Neural crest cell (in vitro differentiated cells): ENCODE results near the gene ATM. TPM values are rescaled to one million over a fixed set of nuclear protein-coding genes. Genes with fewer than 3 reads are reported as not detected.
"Not testable (repeated sequence)": the region's sequence is repeated elsewhere in the genome, so short reads cannot be mapped to it uniquely, and the experiment has no call there.

Experiments used
- DNase-seq: peaks from one replicate; pipeline ENCODE4 v3.0.0; 2021; ENCODE audit warnings: low read depth, mixed read lengths, low spot score
- H3K27ac Mint-ChIP-seq: one replicate; pipeline ENCODE4 v1.8.0; 2021; ENCODE audit warnings: mild to moderate bottlenecking, mixed read lengths; ENCODE audit not compliant: unreplicated experiment
- H3K27me3 Mint-ChIP-seq: 2 replicates; pipeline ENCODE4 v1.8.0; 2021; ENCODE audit warnings: low read depth, mild to moderate bottlenecking, mixed read lengths
- H3K36me3 Mint-ChIP-seq: 2 replicates; pipeline ENCODE4 v1.8.0; 2021; ENCODE audit warnings: low read depth, mild to moderate bottlenecking, mixed read lengths
- H3K4me1 Mint-ChIP-seq: 2 replicates; pipeline ENCODE4 v1.8.0; 2021; ENCODE audit warnings: mixed read lengths
- H3K4me3 Mint-ChIP-seq: one replicate; pipeline ENCODE4 v1.8.0; 2021; ENCODE audit warnings: mild to moderate bottlenecking, mixed read lengths
- H3K9me3 Mint-ChIP-seq: 2 replicates; pipeline ENCODE4 v1.8.0; 2021; ENCODE audit warnings: mixed read lengths
- total RNA-seq: library from RNA; stranded (reverse); gene quantifications from 2 replicates; pipeline ENCODE4 v1.2.1, GENCODE V29; 2021
- TF ChIP-seq, protein P1 (sequence below): fragments of 200-600 bp; sonication (generic); conservative IDR thresholded peaks from 2 replicates; pipeline ENCODE4 v1.5.0; 2021; ENCODE audit warnings: antibody characterized with exemption, mild to moderate bottlenecking

ATM gene
- total RNA-seq, 1 donor from 2014 or later, result 68.5 TPM

DNA sequence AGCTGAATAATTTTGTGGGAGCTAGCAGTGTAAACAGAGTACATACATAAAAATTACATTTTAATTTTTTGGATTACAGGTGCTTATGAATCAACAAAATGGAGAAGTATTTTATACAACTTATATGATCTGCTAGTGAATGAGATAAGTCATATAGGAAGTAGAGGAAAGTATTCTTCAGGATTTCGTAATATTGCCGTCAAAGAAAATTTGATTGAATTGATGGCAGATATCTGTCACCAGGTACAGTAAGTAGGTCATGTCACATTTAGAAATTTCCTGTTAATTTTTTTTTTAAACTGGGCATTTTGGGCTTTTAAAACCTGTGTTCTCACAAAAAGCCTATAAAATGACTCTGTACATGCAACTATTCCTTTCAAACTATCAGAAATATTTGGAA lies 24.0 kb downstream of the ATM start:
- Mint-ChIP-seq H3K4me1 (no peaks in the 10 kb centered on the region), H3K4me3 (no peak overlapping the region), H3K9me3 (no peaks in the 10 kb centered on the region), H3K27ac (no peak overlapping the region), H3K27me3 (no peaks in the 10 kb centered on the region), H3K36me3 (peaks cover 8% of the 10 kb centered on the region)
- no peak for DNase-seq
- TF ChIP-seq, protein P1, sequence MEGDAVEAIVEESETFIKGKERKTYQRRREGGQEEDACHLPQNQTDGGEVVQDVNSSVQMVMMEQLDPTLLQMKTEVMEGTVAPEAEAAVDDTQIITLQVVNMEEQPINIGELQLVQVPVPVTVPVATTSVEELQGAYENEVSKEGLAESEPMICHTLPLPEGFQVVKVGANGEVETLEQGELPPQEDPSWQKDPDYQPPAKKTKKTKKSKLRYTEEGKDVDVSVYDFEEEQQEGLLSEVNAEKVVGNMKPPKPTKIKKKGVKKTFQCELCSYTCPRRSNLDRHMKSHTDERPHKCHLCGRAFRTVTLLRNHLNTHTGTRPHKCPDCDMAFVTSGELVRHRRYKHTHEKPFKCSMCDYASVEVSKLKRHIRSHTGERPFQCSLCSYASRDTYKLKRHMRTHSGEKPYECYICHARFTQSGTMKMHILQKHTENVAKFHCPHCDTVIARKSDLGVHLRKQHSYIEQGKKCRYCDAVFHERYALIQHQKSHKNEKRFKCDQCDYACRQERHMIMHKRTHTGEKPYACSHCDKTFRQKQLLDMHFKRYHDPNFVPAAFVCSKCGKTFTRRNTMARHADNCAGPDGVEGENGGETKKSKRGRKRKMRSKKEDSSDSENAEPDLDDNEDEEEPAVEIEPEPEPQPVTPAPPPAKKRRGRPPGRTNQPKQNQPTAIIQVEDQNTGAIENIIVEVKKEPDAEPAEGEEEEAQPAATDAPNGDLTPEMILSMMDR, result no peak

GRCh38 chr11:108253176-108253575 lies 30.3 kb downstream of the ATM start:
- no peaks in the 10 kb centered on the region for H3K9me3 Mint-ChIP-seq
- no peak overlapping the region for H3K4me3 Mint-ChIP-seq
- H3K27ac Mint-ChIP-seq, result no peak overlapping the region
- no peaks in the 10 kb centered on the region for H3K4me1 Mint-ChIP-seq
- peaks cover 17% of the 10 kb centered on the region for H3K36me3 Mint-ChIP-seq
- H3K27me3 Mint-ChIP-seq, result no peaks in the 10 kb centered on the region
- DNase-seq, result no peak
- TF ChIP-seq, protein P1, result no peak

DNA sequence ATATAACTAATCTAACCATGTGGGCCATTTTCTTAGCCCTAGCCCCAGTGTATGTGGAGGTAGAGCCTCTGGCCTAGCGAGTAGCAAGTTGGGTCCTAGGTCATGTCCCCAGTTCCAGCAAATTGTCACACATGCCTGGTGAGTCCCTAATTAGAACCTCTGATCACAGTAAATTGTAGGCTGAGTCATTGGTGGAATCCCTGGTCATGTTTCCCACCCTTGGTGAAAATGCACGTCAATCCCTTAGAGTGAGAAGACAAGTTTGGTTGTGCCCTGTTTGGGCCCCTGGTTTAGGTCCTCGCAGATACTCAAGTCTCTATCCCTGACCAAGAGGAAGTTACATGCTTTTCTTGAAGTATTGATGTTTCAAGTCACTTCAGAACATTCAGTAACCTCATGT lies 46.7 kb downstream of the ATM start:
- TF ChIP-seq, protein P1, result no peak
- Mint-ChIP-seq H3K27me3 (no peaks in the 10 kb centered on the region), H3K27ac (no peak overlapping the region), H3K9me3 (peaks cover 10% of the 10 kb centered on the region), H3K4me1 (no peaks in the 10 kb centered on the region), H3K4me3 (no peak overlapping the region), H3K36me3 (peaks cover 41% of the 10 kb centered on the region)
- no peak for DNase-seq

DNA sequence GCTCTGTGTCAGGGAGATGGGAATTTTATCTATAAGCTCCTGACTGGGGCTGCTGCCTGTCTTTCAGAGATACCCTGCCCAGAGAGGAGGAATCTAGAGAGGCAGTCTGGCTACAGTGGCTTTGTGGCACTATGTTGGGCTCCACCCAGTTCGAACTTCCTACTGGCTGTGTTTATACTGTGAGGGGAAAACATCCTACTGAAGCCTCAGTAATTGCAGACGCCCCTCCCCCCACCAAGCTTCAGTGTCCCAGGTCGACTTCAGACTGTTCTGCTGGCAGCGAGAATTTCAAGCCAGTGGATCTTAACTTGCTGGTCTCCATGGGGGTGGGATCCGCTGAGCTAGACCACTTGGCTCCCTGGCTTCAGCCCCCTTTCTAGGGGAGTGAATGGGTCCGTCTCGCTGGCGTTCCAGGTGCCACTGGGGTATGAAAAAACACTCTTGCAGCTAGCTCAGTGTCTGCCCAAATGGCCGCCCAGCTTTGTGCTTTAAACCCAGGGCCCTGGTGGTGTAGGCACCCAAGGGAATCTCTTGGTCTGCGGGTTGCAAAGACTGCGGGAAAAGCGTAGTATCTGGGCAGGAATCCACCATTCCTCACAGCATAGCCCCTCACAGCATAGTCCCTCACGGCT lies 54.2 kb downstream of the ATM start:
- not testable (repeated sequence) for H3K4me3 Mint-ChIP-seq

GRCh38 chr11:108278546-108278945 lies 55.7 kb downstream of the ATM start:
- H3K27ac Mint-ChIP-seq, result peak overlapping the region; percentile 52
- DNase-seq, result no peak
- TF ChIP-seq, protein P1, result no peak
- no peaks in the 10 kb centered on the region for H3K27me3 Mint-ChIP-seq
- H3K9me3 Mint-ChIP-seq, result peaks cover 17% of the 10 kb centered on the region
- peak overlapping the region; percentile 14 for H3K4me3 Mint-ChIP-seq
- peaks cover 21% of the 10 kb centered on the region for H3K4me1 Mint-ChIP-seq
- H3K36me3 Mint-ChIP-seq, result peaks cover 40% of the 10 kb centered on the region

More for the DNA sequence above, 54.2 kb downstream of the ATM start:
- H3K4me1 Mint-ChIP-seq, result peaks cover 21% of the 10 kb centered on the region
- H3K27me3 Mint-ChIP-seq, H3K27ac Mint-ChIP-seq, DNase-seq: not testable (repeated sequence)
- H3K9me3 Mint-ChIP-seq, result peaks cover 18% of the 10 kb centered on the region
- H3K36me3 Mint-ChIP-seq, result peaks cover 51% of the 10 kb centered on the region

DNA sequence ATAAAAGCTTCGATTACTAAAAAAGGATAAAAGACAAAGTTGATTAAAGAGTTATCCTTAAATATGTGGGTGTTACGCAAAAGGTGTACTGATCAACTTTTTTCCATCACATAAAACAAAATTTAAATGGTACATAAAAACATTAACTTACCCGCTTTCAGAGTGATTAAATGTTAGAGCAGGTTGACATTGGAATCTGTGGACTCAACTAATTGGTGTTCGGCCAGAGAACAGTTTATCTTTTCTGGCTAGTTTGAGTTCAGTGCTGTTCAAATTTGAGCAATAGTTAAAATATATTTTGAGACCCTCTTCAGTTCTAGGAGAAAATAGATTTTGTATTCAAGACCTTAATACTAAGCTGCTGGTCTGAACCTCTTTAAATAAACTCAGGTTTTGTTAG lies 56.1 kb downstream of the ATM start:
- Mint-ChIP-seq H3K36me3 (peaks cover 36% of the 10 kb centered on the region), H3K4me3 (no peak overlapping the region), H3K27me3 (no peaks in the 10 kb centered on the region), H3K27ac (peak overlapping the region; percentile 78), H3K9me3 (peaks cover 14% of the 10 kb centered on the region), H3K4me1 (peaks cover 21% of the 10 kb centered on the region)
- no peak for DNase-seq
- TF ChIP-seq, protein P1, result no peak
